Measurements from ENCODE around the gene SPNS3. TPM values are rescaled to one million over a fixed set of nuclear protein-coding genes. Genes with fewer than 3 reads are reported as not detected.

Gene SPNS3
- total and polyA plus RNA-seq, 4 donors = 0.16 to 2.3 (median 0.24) TPM

GRCh38 chr17:4529533-4530152 lies 95.9 kb downstream of the SPNS3 start:
- Histone ChIP-seq H3K4me1 (ENCODE audit: control insufficient read depth in 4 of 4, insufficient read depth in 4 of 4, low read length in 3 of 4) (peaks cover 7 to 16% (median 12%) of the 10 kb centered on the region in 4 donors), H3K4me3 (ENCODE audit: low read depth in 1 of 3, low read length in 3 of 3) (no peak overlapping the region), H3K36me3 (ENCODE audit: control insufficient read depth in 4 of 4, insufficient read depth in 3 of 4, low read depth in 1 of 4, low read length in 3 of 4) (peaks cover 0 to 1% (median 0%) of the 10 kb centered on the region in 4 donors), H3K27me3 (ENCODE audit: control insufficient read depth in 4 of 4, insufficient read depth in 4 of 4, low read length in 3 of 4) (no peaks in the 10 kb centered on the region), H3K9ac (ENCODE audit: low read depth in 1 of 2, low read length in 2 of 2) (no peak overlapping the region), H3K9me3 (ENCODE audit: control insufficient read depth in 4 of 4, low read length in 3 of 4) (no peaks in the 10 kb centered on the region), H3K27ac (ENCODE audit: low read depth in 1 of 2, low read length in 2 of 2) (no peak overlapping the region)
- no peak for DNase-seq (ENCODE audit: low spot score)
- no peak for TF ChIP-seq REST (IDR thresholded peaks at IDR 0.05)
- TF ChIP-seq TAF1 (conservative IDR thresholded peaks at IDR 0.05) = no peak
- no peak for TF ChIP-seq ATF3 (IDR thresholded peaks at IDR 0.05)
- TF ChIP-seq CTCF (IDR thresholded peaks at IDR 0.05; ENCODE audit: low read depth, low read length, missing input control) = no peak
- TF ChIP-seq HNF4A (conservative IDR thresholded peaks at IDR 0.05) = no peak
- no peak for TF ChIP-seq NR2F2 (IDR thresholded peaks at IDR 0.05)
- TF ChIP-seq HNF4G (IDR thresholded peaks at IDR 0.05) = no peak
- TF ChIP-seq EGR1 (IDR thresholded peaks at IDR 0.05; ENCODE audit: low read depth in 2 of 2) = no peak
- TF ChIP-seq GABPA (IDR thresholded peaks at IDR 0.05 in 1 of 2, conservative IDR thresholded peaks at IDR 0.05 in 1 of 2) = no peak
- no peak for TF ChIP-seq YY1 (IDR thresholded peaks at IDR 0.05)
- no peak for TF ChIP-seq RXRA (IDR thresholded peaks at IDR 0.05)
- TF ChIP-seq FOXA1 (IDR thresholded peaks at IDR 0.05) = no peak
- no peak for TF ChIP-seq RAD21 (IDR thresholded peaks at IDR 0.05)
- TF ChIP-seq JUND (IDR thresholded peaks at IDR 0.05) = no peak
- TF ChIP-seq MAX (IDR thresholded peaks at IDR 0.05) = no peak
- no peak for TF ChIP-seq ZBTB33 (IDR thresholded peaks at IDR 0.05)
- TF ChIP-seq SP1 (IDR thresholded peaks at IDR 0.05) = no peak
- no peak for TF ChIP-seq FOXA2 (IDR thresholded peaks at IDR 0.05)
- WGBS = 86% methylated on average over 13 of the region's 13 CpGs

All from liver (tissue), 9 donors.